HG02763 (cell line): ENCODE data around the gene IRGC.

Source experiments
- ATAC-seq: cut with Tn5 transposase; IDR thresholded peaks from one replicate; pipeline ENCODE4 v1.9.1; 2021; ENCODE audit warnings: mild to moderate bottlenecking, moderate library complexity; ENCODE audit not compliant: unreplicated experiment

IRGC gene

DNA sequence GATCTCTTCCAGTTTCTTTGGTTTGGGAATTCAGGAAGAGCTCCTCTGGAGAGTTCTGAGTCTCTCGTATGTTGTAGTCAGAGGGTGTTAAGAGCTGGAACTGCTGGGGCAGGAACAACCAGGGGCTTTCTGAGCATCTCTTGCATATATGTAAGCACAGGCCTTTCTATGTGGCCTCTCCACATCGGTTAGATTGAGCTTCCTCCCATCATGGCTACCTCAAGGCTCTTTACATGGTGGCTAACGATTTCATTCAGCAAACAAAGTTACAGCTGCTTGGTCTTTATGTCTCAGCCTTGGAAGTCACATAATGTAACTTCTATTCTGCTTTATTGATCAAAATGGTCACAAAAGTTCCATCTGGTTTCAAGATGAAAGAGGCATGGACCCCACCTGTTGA is 25.4 kb upstream of the IRGC start:
- ATAC-seq = no peak

DNA sequence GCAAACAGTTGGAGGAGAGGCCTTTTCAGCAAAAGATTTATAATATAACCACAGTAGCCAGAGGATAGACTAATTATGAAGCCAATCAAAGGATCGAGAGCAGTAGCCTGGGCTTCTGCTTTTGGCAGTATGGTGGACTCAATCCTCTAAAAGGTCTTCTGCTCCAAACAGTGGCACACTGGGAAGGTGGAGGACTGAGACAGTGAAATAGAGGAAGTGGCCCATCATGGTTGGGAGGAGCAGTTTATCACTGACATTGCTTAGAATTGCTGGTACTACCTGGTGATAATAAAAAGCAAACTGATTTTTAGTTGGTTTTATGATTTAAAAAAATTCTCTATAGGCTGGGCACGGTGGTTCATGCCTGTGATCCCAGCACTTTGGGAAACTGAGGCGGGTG is 25.0 kb upstream of the IRGC start:
- no peak for ATAC-seq

DNA sequence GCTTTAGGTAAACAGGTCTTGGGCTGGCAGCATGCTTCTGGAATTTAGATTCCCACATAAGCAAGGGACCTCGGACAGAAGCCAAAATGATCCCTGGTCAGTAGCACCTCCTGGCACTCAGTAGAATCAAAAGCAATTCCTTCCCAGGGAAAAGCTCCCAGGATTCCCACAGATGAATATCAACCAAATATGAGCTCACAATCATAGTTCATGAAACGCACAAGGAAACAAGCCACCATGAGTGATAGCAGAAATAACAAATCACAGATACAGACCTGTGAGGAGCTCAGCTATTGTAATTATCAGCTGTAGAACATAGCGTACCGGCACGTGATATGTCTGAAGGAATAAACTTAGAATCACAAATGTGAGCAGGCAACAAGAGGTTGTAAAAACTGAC is 24.1 kb upstream of the IRGC start:
- no peak for ATAC-seq

DNA sequence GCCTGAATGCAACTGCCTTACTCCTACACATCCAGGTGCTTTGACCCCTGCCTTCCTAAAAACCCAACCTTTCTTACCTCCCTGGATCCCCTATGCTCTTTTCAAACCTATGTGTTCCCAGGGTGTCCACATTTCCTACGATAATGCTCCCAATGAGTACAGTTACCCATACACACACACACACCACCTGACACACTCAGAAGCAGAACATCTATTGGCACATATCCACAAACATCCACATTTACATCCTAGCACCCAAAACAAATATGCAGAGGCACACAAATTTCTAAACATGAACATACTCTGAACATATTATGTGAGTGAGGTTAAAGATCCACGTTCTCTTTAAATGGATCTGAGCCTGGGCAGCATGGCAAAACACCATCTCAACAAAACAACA is 23.5 kb upstream of the IRGC start:
- ATAC-seq = no peak

DNA sequence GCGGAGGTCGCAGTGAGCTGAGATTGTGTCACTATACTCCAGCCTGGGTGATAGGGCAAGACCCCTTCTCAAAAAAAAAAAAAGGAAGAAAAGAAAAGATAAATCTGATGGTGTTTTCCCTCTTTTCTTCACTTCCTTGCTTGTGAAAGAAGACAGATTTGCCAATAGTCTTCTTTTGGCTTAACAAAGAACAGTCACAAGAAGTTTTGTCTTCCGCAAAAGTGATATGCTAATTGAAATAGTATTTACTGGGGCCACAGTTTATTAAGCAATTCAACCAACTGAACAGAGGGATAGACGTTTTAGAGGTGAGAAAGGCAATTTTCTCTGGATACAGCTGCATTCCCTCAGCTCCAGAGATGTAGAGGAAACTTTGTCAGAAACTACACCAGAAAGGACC is 23.0 kb upstream of the IRGC start:
- no peak for ATAC-seq

DNA sequence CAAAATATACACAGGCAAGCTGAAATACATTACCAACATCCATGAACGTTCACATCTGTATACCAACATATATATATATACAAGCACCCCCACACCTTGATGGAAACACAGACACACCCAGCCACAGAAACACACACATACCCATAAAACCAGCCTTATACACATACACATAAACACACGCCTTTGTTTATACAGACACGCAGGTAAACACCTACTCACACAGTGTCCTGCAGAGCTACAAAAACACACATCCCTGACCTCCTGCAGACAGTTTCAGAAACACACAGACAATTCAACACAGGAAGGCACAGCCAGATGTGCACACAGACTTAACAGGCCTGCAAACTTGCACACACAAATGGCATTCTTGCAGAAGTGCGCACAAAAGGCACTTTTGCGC is 21.3 kb upstream of the IRGC start:
- no peak for ATAC-seq

DNA sequence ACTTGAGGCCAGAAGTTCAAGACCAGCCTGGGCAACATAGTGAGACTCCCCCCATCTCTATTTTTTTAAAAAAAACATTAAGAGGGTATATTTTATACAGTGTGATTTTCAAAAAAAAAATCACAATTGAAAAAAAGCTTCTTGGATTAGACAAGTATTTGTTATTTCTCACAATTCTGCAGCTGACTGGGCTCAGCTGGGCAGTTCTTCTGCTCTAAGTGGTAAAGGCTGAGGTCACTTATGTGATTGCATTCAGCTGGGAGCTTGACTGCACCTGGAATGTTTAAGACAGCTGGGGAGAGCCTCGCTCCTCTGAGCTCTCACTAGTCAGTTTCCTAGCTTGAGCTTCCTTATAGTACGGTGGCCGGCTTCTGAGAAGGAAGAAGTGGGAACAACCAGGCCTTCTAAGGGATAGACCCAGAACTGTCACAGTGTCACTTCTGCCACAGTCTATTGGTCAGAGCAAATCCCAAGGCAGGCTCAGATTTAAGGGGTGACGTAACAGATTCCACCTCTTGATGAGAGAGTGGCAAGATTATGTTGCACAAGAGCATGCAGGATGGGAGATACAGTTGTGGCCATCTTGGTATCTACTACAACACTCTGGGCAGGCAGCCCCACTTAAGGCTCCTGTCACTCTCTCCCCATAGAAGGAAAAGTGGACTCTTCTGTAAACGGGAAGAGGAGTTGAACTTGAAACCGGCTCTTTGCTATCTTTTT is 19.7 kb upstream of the IRGC start:
- ATAC-seq = no peak

DNA sequence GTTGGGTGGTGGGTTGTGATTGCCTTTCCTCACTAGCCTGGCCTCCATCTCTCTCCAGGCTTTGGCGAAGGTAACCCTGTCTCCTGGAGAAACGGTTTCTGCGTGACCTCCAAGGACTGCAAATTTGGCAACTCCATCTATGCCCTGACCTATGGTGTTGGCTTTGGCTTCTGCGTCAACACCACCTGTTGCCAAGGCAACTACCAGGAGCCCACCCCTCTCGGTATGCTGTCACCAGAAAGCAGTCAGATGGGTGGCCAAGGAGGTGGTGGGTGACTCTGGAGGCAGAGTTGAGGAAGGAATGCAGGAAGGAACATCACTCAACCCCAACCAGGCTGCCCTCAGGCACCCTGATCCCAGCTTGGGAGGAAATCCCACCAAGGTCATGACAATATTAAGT is 18.6 kb upstream of the IRGC start:
- no peak for ATAC-seq

DNA sequence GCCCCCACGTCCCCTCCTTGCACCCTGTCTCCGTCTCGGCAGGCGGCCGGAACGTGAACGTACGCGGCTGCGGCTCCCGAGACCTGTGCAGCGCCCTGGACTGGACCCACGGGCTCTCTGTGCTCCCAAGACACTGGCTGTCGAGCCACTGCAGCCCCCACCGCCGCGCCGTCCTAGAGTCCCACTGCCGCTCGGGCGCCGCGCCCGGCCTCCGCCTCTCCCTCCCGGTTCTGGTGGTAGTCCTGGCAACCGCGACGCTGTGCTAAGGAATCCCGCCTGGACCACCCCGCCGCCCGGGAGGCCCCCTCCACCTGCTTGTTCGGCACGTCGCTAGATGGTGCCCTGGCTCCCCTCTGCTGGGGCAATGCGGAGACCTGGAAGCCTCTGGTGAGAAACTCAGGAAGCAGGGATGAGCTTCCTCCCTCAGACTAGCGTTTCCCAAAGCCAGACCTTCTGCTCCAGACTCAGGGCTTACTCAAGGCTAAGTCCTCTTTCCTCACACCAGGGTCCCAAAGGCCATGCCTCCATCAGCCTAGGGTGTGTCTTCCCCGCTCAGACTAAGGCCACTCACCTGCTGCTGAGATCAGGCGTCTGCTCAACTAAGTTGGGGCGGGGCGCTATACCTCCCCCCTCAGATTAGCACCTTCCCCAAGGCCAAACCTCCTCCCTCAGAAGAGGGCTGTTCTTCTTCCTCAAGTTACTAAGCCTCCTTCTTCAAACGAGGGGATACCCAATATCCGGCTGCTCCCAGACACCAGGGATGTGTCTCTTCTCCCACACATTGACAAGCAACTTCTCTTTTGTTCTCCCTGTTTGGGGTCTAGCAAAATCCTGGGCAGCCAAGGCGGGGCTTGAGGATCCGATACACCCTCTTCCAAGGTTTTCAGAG is 16.1 kb upstream of the IRGC start:
- no peak for ATAC-seq

DNA sequence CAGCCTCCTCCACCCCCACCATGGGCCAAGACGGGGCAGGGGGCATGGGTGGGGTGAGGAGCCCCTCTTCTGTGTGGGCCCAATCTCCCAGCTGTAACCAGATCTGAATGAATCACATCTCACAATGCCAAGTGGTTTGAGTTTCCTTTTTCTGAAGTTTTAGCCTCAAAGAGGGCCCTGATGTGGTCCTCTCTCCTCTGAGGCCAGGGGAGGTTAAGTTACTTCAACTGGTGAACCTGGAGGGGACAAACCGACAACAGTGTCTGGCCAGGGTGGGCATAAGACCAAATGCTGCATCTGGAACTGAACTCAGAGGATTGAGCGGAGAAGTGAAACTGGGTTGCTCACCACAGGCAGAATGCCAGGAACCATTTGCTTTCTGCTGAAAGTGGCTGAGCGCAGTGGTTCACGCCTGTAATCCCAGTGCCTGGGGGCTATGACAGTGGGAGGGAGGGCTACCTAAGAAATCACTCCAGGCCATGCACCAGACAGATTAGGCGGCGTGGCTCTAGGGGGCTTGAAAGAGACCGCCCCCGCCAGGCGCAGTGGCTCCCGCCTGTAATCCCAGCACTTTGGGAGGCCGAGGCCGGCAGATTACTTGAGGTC is 15.4 kb upstream of the IRGC start:
- no peak for ATAC-seq

DNA sequence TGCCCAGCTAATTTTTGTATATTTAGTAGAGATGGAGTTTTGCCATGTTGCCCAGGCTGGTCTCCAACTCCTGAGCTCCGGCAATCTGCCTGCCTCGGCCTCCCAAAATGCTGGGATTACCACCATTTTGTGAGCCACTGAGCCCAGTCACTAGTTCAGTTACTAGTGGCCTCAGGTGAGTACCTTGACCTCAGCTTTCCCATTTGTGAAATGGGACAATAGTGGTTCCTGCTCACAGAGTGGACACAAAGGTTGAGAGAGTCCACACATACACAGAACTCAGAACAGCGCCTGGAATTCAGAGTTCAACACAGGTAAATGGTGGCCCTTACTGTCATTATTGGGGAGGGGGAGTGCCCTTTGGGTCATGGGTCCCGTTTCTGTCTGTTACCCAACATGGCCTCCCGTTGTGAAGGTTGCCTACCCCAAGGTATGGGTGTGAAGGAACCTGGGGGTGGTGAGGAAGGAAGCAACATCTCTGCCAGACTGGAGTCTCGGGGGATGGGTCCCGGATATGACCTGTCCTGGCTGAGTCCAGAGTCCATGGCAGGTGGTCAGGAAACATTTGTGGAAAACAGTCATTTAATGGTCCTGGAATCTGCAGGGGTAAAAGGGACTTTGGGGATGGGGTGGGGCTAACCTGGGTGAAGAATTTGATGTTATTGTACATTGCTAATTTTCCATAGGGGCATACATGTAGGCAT is 11.7 kb upstream of the IRGC start:
- no peak for ATAC-seq

DNA sequence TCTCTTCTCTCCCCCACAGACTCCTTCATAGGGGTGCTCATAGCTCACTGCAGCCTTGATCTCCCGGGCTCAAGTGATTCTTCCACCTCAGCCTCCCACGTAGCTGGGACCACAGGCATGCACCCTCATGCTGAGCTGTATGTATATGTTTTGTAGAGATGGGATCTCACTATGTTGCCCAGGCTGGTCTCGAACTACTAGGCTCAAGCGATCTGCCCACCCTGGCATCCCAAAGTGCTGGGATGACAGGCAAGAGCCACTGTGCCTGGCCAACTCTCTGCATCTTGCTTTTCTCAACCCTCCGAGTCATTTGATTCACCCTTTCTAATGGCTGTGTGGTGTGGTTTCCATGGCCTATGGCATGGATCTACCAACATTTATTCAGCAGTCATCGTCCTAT is 10.1 kb upstream of the IRGC start:
- no peak for ATAC-seq

DNA sequence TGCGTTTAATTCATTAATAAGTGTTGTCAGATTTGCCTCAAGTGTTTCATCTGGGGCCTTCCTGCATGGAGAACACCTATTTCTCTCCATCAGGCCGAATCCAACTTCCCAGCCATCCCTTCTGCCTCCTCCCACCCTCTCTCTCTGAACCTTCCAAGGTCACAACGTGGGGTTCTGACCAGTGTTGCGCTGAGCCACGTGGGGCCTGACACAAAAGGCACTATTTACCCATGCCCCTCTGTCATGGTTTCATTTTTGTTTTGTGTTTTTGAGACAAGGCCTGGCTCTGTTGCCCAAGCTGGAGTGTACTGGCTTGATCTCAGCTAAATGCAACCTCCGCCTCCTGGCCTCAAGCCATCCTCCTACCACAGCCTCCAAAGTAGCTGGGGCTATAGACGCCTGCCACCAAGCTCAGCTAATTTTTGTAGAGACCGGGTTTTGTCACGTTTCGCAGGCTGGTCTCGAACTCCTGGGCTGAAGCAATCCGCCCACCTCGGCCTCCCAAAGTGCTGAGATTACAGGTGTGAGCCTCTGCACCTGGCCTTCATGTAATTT is 8.6 kb upstream of the IRGC start:
- ATAC-seq = no peak

DNA sequence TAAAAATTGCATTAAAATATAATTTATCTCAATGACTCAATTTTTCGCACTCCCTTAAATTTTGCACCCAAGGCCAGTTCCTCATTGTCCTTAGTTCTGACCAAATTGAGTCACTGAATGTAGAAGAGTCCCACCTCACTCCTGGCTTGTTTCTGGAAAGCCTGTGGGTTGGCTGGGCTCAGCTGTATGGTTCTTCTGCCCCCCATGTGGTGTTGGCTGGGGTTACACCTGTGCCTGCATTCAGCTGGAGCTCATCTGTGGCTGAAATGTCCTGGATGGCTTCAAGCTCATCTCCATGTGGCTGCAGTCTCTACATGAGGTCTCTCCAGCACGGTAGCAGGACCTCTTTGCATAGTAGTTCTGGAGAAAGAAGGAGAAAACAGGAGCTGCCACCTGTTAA is 7.2 kb upstream of the IRGC start:
- no peak for ATAC-seq

DNA sequence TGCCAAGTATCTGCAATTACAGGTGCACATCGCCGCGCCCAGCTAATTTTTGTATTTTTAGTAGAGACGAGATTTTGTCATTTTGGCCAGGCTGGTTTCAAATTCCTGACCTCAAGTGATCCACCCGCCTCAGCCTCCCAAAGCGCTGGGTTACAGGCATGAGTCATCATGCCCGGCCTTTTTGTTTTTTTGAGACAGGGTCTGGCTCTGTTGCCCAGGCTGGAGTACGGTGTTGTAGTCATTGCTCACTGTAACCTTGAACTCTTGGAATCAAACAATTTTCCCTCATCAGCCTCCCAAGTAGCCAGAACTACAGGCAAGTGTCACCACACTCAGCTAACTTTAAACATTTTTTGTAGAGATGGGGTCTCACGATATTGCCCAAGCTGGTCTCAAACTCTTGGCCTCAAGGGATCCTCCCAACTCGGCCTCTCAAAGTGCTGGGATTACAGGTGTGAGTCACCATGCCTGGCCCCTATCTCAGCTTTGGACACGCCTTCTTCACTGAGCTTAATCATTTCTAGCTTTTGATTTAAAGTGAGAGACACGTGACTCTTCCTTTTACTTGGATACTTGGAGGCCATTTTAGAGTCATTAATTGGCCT is 4.0 kb upstream of the IRGC start:
- ATAC-seq = no peak

DNA sequence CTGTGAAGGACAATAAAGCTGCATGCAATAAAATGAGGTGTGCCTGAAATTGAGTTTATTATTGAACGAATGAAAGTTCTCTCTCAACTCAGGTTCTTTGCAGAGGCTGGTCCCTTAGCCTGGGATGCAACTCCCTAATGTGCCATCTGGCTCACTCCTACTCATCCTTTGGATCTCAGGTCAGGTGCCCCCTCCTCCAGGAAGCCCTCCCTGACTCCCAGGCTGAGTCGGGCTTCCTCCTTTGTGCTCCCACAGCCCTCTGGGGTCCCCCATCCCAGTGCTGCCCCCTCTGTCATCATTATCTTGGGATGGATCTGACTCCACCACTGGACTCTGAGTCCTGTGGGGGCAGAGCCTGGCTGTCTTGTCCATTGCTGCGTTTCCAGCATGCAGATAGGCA is 2.7 kb upstream of the IRGC start:
- no peak for ATAC-seq

DNA sequence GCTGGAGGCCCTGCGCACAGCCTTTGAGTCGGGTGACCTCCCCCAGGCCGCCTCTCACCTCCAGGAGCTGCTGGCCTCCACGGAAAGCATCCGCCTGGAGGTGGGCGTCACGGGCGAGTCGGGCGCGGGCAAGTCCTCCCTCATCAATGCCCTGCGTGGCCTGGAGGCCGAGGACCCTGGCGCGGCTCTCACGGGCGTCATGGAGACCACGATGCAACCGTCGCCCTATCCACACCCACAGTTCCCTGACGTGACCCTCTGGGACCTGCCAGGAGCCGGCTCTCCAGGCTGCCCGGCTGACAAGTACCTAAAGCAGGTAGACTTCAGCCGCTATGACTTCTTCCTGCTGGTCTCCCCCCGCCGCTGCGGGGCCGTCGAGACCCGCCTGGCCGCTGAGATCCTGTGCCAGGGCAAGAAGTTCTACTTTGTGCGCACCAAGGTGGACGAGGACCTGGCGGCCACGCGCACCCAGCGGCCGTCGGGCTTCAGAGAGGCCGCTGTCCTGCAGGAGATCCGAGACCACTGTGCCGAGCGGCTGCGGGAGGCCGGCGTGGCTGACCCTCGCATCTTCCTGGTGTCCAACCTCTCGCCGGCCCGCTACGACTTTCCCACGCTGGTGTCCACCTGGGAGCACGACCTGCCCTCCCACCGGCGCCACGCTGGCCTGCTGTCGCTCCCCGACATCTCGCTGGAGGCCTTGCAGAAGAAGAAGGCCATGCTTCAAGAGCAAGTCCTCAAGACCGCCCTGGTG is 2.9 kb downstream of the IRGC start:
- ATAC-seq = no peak

DNA sequence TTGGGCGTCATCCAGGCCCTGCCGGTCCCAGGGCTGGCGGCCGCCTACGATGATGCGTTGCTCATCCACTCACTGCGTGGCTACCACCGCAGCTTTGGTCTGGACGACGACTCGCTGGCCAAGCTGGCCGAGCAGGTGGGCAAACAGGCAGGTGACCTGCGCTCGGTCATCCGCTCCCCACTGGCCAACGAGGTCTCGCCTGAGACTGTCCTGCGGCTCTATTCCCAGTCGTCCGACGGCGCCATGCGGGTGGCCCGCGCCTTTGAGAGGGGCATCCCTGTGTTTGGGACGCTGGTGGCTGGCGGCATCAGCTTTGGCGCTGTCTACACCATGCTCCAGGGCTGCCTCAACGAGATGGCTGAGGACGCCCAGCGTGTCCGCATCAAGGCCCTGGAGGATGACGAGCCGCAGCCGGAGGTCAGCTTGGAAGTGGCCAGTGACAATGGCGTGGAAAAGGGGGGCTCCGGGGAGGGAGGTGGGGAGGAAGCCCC is 3.5 kb downstream of the IRGC start:
- no peak for ATAC-seq

DNA sequence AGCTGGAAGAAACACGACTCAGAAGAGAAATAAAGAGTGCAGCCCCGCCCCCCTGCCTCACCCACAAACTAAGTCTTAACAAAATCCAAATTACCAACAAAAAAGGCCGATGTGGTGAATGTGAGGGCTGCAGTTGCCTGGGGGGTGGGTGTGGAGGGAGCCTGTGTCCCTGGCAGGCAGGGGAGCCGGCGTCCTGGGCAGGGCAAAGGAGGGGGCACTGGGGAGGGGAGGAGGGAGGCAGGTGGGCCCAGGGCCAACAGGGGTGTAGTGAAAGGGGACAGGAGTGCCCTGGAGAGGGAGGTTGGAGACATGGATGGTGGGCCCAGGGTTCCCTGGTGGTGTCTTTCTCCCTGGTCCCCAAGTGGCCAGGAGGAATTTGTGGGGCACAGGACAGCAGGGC is 4.0 kb downstream of the IRGC start:
- ATAC-seq = no peak

DNA sequence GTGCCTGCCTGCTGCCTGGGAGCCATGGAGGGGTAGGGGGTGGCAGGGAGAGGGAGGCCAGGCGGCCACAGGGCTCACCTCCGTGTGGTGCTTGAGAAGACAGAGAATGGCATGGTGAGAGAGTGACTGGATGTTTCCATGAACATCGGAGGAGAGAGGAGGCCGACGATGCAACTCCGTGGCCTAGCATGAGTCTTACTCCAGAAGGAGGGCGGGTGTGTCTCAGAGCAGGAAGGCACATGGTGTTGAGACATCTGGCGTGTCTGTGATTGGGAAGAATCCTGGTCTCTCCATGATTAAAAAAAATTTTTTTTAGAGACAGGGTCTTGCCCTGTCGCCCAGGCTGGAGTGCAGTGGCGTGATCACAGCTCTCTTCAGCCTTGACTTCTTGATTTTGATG is 5.1 kb downstream of the IRGC start:
- no peak for ATAC-seq
